HEK293T (cell line): Measurements from ENCODE around the gene MPP4.

Source experiments
- BHLHE40 ChIP-seq: fragments of 450-650 bp; IDR thresholded peaks from 2 replicates; pipeline ENCODE4 v1.6.1; 2016; ENCODE audit warnings: mild to moderate bottlenecking, moderate library complexity, borderline replicate concordance
- ELF4 ChIP-seq: fragments of 450-650 bp; IDR thresholded peaks from 2 replicates; pipeline ENCODE4 v1.6.1; 2017; ENCODE audit warnings: antibody characterized with exemption
- HDGF ChIP-seq: fragments of 450-650 bp; IDR thresholded peaks from 2 replicates; pipeline ENCODE4 v1.6.1; 2017; ENCODE audit warnings: antibody characterized with exemption, borderline replicate concordance
- TARDBP ChIP-seq: fragments of 450-650 bp; IDR thresholded peaks from 2 replicates; pipeline ENCODE4 v1.6.1; 2016

GRCh38 chr2:201698588-201699226, at the start of gene MPP4:
- TF ChIP-seq ELF4 (no peak), HDGF (no peak), BHLHE40 (no peak), TARDBP (no peak)
